Thyroid gland (tissue), 4 donors: ENCODE results near the gene DTD1.

Source experiments
- CTCF ChIP-seq, 6 experiments: fragments of 200-600 bp in 3 of 6; fragments of 450-650 bp in 3 of 6; sonication (generic) in 3 of 6; IDR thresholded peaks; one replicate each; pipeline ENCODE4 v1.5.1; 2016 to 2019; ENCODE audit warnings: antibody characterized with exemption in 6 of 6, mild to moderate bottlenecking in 2 of 6, inconsistent platforms in 1 of 6, moderate library complexity in 1 of 6
- POLR2A ChIP-seq, 2 donors: fragments of 450-650 bp; IDR thresholded peaks; one replicate each; pipeline ENCODE4 v1.6.1; 2017; ENCODE audit warnings: antibody characterized with exemption in 2 of 2, mild to moderate bottlenecking in 2 of 2, moderate library complexity in 1 of 2

GRCh38 chr20:18634501-18634900 is 46.6 kb downstream of the DTD1 start:
- TF ChIP-seq POLR2A (IDR thresholded peaks at IDR 0.05) (no peak), CTCF (IDR thresholded peaks at IDR 0.05) (no peak)
